Small intestine (tissue), 7 donors: ENCODE data around the gene PHLDB3. TPM values are rescaled to one million over a fixed set of nuclear protein-coding genes. Genes with fewer than 3 reads are reported as not detected.

Source experiments
- DNase-seq, 2 donors: peaks; one replicate each; pipeline versions ENCODE4 v3.0.0 to v3.0.0-alpha.2; 2013
- FAIRE-seq: peaks from 2 replicates; lab custom pipeline; 2012; peaks lifted over from hg19 to GRCh38; lab: Jason Lieb, UNC
- H3K27ac ChIP-seq, 3 donors: one replicate each; pipeline ENCODE4 v1.5.1; 2013; ENCODE audit warnings: low read length in 2 of 3, mild to moderate bottlenecking in 2 of 3, control low read depth in 1 of 3, inconsistent platforms in 1 of 3, low read depth in 1 of 3, moderate library complexity in 1 of 3
- H3K27me3 ChIP-seq, 3 donors: one replicate each; pipeline ENCODE4 v1.6.1; 2013; ENCODE audit warnings: low read length in 3 of 3, inconsistent platforms in 1 of 3; ENCODE audit not compliant: control insufficient read depth in 3 of 3, insufficient read depth in 3 of 3
- H3K36me3 ChIP-seq, 3 donors: one replicate each; pipeline ENCODE4 v1.6.1; 2013; ENCODE audit warnings: low read length in 3 of 3, inconsistent platforms in 1 of 3, low read depth in 1 of 3, mild to moderate bottlenecking in 1 of 3, moderate library complexity in 1 of 3; ENCODE audit not compliant: control insufficient read depth in 3 of 3, insufficient read depth in 2 of 3
- H3K4me1 ChIP-seq, 3 donors: one replicate each; pipeline ENCODE4 v1.6.1; 2013; ENCODE audit warnings: low read length in 2 of 3, inconsistent platforms in 1 of 3, low read depth in 1 of 3, mild to moderate bottlenecking in 1 of 3, moderate library complexity in 1 of 3; ENCODE audit not compliant: control insufficient read depth in 3 of 3, insufficient read depth in 2 of 3
- H3K4me3 ChIP-seq, 3 donors: one replicate each; pipeline ENCODE4 v1.5.1; 2013; ENCODE audit warnings: low read length in 3 of 3, control low read depth in 1 of 3, inconsistent platforms in 1 of 3, low read depth in 1 of 3, mild to moderate bottlenecking in 1 of 3, moderate library complexity in 1 of 3
- H3K9me3 ChIP-seq, 2 donors: one replicate each; pipeline ENCODE4 v1.6.1; 2013; ENCODE audit warnings: low read depth in 1 of 2, low read length in 1 of 2; ENCODE audit not compliant: control insufficient read depth in 2 of 2, insufficient read depth in 1 of 2
- WGBS, 3 donors: extraction: QIAGEN DNeasy Blood & Tissue Kit; methylation state at CpG; one replicate each; pipeline ENCODE4 v1.1.7; 2013; 5-methylcytosine and 5-hydroxymethylcytosine counted together
- polyA plus RNA-seq, 4 donors: library from polyadenylated mRNA; stranded (reverse) in 3 of 4; unstranded in 1 of 4; fragments of 200-250 nt in 3 of 4; fragments of 120-200 nt in 1 of 4; gene quantifications; one replicate each; pipeline versions ENCODE4 v1.2.1 to v1.2.3, GENCODE V29; 2013
- donor health status: healthy with polysubstance abuse.
- donor health status: control.
- donor health status: control.
- donor health status: Bipolar disorder and iron deficiency.
- donor health status: healthy.

Gene PHLDB3
- polyA plus RNA-seq, 4 donors = 6.2 to 33.6 (median 23.6) TPM

- 81 to 87% (median 87%) methylated on average over 6 of the region's 6 CpGs for WGBS, 3 donors
- no peak overlapping the region for H3K27ac ChIP-seq
- no peak overlapping the region for H3K4me3 ChIP-seq
- no peaks in the 10 kb centered on the region for H3K27me3 ChIP-seq
- H3K36me3 ChIP-seq = peaks cover 0 to 38% (median 0%) of the 10 kb centered on the region in 3 donors
- FAIRE-seq (no peak), DNase-seq (no peak)
- H3K9me3 ChIP-seq = no peaks in the 10 kb centered on the region
- H3K4me1 ChIP-seq = no peaks in the 10 kb centered on the region
Measured at GRCh38 chr19:43485951-43486350, 18.6 kb downstream of the PHLDB3 start.

GRCh38 chr19:43483281-43483680 is 21.3 kb downstream of the PHLDB3 start:
- no peak for FAIRE-seq
- peaks cover 0 to 46% (median 0%) of the 10 kb centered on the region in 3 donors for H3K36me3 ChIP-seq
- WGBS, 3 donors = 91 to 93% (median 92%) methylated on average over 6 of the region's 6 CpGs

GRCh38 chr19:43482193-43482592 is 22.4 kb downstream of the PHLDB3 start:
- 88 to 93% (median 89%) methylated on average over 4 of the region's 4 CpGs for WGBS, 3 donors
- Histone ChIP-seq H3K4me3 (no peak overlapping the region), H3K27me3 (no peaks in the 10 kb centered on the region), H3K4me1 (no peaks in the 10 kb centered on the region), H3K27ac (no peak overlapping the region), H3K9me3 (no peaks in the 10 kb centered on the region), H3K36me3 (peaks cover 0 to 56% (median 0%) of the 10 kb centered on the region in 3 donors)
- DNase-seq = no peak
- FAIRE-seq = no peak

More at GRCh38 chr19:43483281-43483680, 21.3 kb downstream of the PHLDB3 start:
- H3K27me3 ChIP-seq = no peaks in the 10 kb centered on the region
- H3K4me3 ChIP-seq = no peak overlapping the region
- no peaks in the 10 kb centered on the region for H3K9me3 ChIP-seq
- H3K27ac ChIP-seq = no peak overlapping the region
- no peaks in the 10 kb centered on the region for H3K4me1 ChIP-seq
- DNase-seq = no peak

- H3K27me3 ChIP-seq = no peaks in the 10 kb centered on the region
- no peak overlapping the region for H3K27ac ChIP-seq
- FAIRE-seq (no peak), DNase-seq (no peak)
- WGBS, 3 donors = 87% methylated on average over 6 of the region's 6 CpGs
- H3K36me3 ChIP-seq = peaks cover 0 to 58% (median 0%) of the 10 kb centered on the region in 3 donors
- no peaks in the 10 kb centered on the region for H3K4me1 ChIP-seq
- no peaks in the 10 kb centered on the region for H3K9me3 ChIP-seq
- no peak overlapping the region for H3K4me3 ChIP-seq
Measured at GRCh38 chr19:43481701-43482100, 22.8 kb downstream of the PHLDB3 start.

- H3K9me3 ChIP-seq = no peaks in the 10 kb centered on the region
- WGBS, 3 donors = 90 to 94% (median 94%) methylated on average over 3 of the region's 3 CpGs
- no peak for DNase-seq
- FAIRE-seq = no peak
- no peaks in the 10 kb centered on the region for H3K27me3 ChIP-seq
- no peak overlapping the region for H3K27ac ChIP-seq
- H3K4me3 ChIP-seq = no peak overlapping the region
- peaks cover 0 to 1% (median 0%) of the 10 kb centered on the region in 3 donors for H3K4me1 ChIP-seq
- H3K36me3 ChIP-seq = peaks cover 0 to 54% (median 0%) of the 10 kb centered on the region in 3 donors
Measured at GRCh38 chr19:43480574-43480973, 24.0 kb downstream of the PHLDB3 start.

GRCh38 chr19:43479961-43480561 is 24.5 kb downstream of the PHLDB3 start:
- FAIRE-seq (no peak), DNase-seq (no peak)
- Histone ChIP-seq H3K27ac (no peak overlapping the region), H3K9me3 (no peaks in the 10 kb centered on the region), H3K4me1 (peaks cover 0 to 4% (median 0%) of the 10 kb centered on the region in 3 donors), H3K36me3 (peaks cover 0 to 54% (median 0%) of the 10 kb centered on the region in 3 donors), H3K4me3 (no peak overlapping the region), H3K27me3 (no peaks in the 10 kb centered on the region)
- WGBS, 3 donors = 92 to 93% (median 93%) methylated on average over 4 of the region's 4 CpGs

- FAIRE-seq = no peak
Measured at GRCh38 chr19:43479226-43479625, 25.3 kb downstream of the PHLDB3 start.

GRCh38 chr19:43478323-43478722 is 26.2 kb downstream of the PHLDB3 start:
- peaks cover 0 to 55% (median 0%) of the 10 kb centered on the region in 3 donors for H3K36me3 ChIP-seq
- H3K4me1 ChIP-seq = peaks cover 0 to 7% (median 2%) of the 10 kb centered on the region in 3 donors
- WGBS, 3 donors = 91 to 94% (median 91%) methylated on average over 3 of the region's 3 CpGs
- H3K27ac ChIP-seq = no peak overlapping the region
- DNase-seq = no peak
- H3K27me3 ChIP-seq = no peaks in the 10 kb centered on the region
- no peak overlapping the region for H3K4me3 ChIP-seq
- no peak for FAIRE-seq
- no peaks in the 10 kb centered on the region for H3K9me3 ChIP-seq

More at GRCh38 chr19:43479226-43479625, 25.3 kb downstream of the PHLDB3 start:
- Histone ChIP-seq H3K4me1 (peaks cover 0 to 7% (median 2%) of the 10 kb centered on the region in 3 donors), H3K9me3 (no peaks in the 10 kb centered on the region), H3K27me3 (no peaks in the 10 kb centered on the region), H3K27ac (no peak overlapping the region), H3K36me3 (peaks cover 0 to 54% (median 0%) of the 10 kb centered on the region in 3 donors), H3K4me3 (no peak overlapping the region)
- WGBS, 3 donors = 90 to 93% (median 91%) methylated on average over 15 of the region's 15 CpGs
- DNase-seq = no peak
